HUES48 (cell line): ENCODE measurements around the gene FSCB.
"Not testable (repeated sequence)": the region's sequence is repeated elsewhere in the genome, so short reads cannot be mapped to it uniquely, and the experiment has no call there.

Experiments used
- H3K27ac ChIP-seq: one replicate; pipeline ENCODE4 v1.7.0; 2013; ENCODE audit warnings: low read depth, low read length, inconsistent platforms
- H3K27me3 ChIP-seq: 2 replicates; pipeline ENCODE4 v1.6.1; 2013; ENCODE audit warnings: mild to moderate bottlenecking, low read length; ENCODE audit not compliant: control insufficient read depth, insufficient read depth
- H3K36me3 ChIP-seq: 2 replicates; pipeline ENCODE4 v1.6.1; 2013; ENCODE audit warnings: low read length; ENCODE audit not compliant: control insufficient read depth, insufficient read depth
- H3K4me1 ChIP-seq: 2 replicates; pipeline ENCODE4 v1.6.1; 2013; ENCODE audit warnings: mild to moderate bottlenecking, low read length; ENCODE audit not compliant: control insufficient read depth, insufficient read depth
- H3K4me3 ChIP-seq: 2 replicates; pipeline ENCODE4 v1.5.1; 2013; ENCODE audit warnings: mild to moderate bottlenecking, low read depth, low read length
- H3K9ac ChIP-seq: 2 replicates; pipeline ENCODE4 v1.6.1; 2013; ENCODE audit warnings: mild to moderate bottlenecking, low read depth, low read length, moderate library complexity
- H3K9me3 ChIP-seq: 2 replicates; pipeline ENCODE4 v1.6.1; 2013; ENCODE audit warnings: low read length; ENCODE audit not compliant: control insufficient read depth, insufficient read depth

FSCB gene

GRCh38 chr14:44507183-44507582 lies at the start of gene FSCB:
TSS of gene FSCB (minus strand) at chr14:44507283. CDS start at chr14:44506987, 296 bp downstream.
- no peak within 1 kb of the TSS for H3K4me3 ChIP-seq
- H3K27ac ChIP-seq: no peak within 1 kb of the TSS
- H3K4me1 ChIP-seq: no peaks in the 10 kb centered on the region

GRCh38 chr14:44531658-44532057 lies 24.6 kb upstream of the FSCB start:
- no peak overlapping the region for H3K9ac ChIP-seq
- no peaks in the 10 kb centered on the region for H3K27me3 ChIP-seq
- H3K4me1 ChIP-seq: no peaks in the 10 kb centered on the region
- H3K27ac ChIP-seq: no peak overlapping the region
- H3K36me3 ChIP-seq: no peaks in the 10 kb centered on the region
- H3K4me3 ChIP-seq: no peak overlapping the region
- no peaks in the 10 kb centered on the region for H3K9me3 ChIP-seq

More at GRCh38 chr14:44507183-44507582, at the start of gene FSCB:
- Histone ChIP-seq H3K9me3 (no peaks in the 10 kb centered on the region), H3K36me3 (no peaks in the 10 kb centered on the region), H3K9ac (no peak within 1 kb of the TSS), H3K27me3 (no peaks in the 10 kb centered on the region)

DNA sequence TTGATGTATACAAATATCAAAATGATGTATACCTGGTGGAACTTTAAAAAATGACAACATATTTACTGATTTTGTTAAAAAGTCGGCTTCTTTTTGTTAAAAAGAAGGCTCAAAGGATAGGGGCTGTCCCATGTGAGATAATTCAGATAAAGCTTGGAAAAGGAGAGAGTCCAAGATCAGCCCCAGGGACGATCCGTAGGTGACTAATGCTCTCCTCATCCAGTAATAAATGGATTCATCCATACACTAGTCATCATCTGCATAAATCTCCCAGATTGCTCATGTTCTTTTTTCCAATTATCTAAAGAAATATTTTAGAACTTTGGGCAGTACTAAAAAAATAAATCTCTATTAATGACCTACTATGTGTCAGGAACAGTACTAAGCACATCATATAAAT lies 23.4 kb upstream of the FSCB start:
- H3K9me3 ChIP-seq: no peaks in the 10 kb centered on the region
- no peak overlapping the region for H3K4me3 ChIP-seq
- no peak overlapping the region for H3K27ac ChIP-seq
- H3K4me1 ChIP-seq: no peaks in the 10 kb centered on the region
- no peaks in the 10 kb centered on the region for H3K27me3 ChIP-seq
- H3K9ac ChIP-seq: no peak overlapping the region
- no peaks in the 10 kb centered on the region for H3K36me3 ChIP-seq

GRCh38 chr14:44529026-44529425 lies 21.9 kb upstream of the FSCB start:
- Histone ChIP-seq H3K9me3 (no peaks in the 10 kb centered on the region), H3K27ac (no peak overlapping the region), H3K4me3 (no peak overlapping the region), H3K27me3 (no peaks in the 10 kb centered on the region), H3K36me3 (no peaks in the 10 kb centered on the region), H3K9ac (no peak overlapping the region), H3K4me1 (no peaks in the 10 kb centered on the region)

- H3K4me1 ChIP-seq: no peaks in the 10 kb centered on the region
These were observed 21.1 kb upstream of the FSCB start for GRCh38 chr14:44528180-44528579.

GRCh38 chr14:44525237-44525636 lies 18.2 kb upstream of the FSCB start:
- Histone ChIP-seq H3K4me3 (no peak overlapping the region), H3K27ac (no peak overlapping the region)

More at GRCh38 chr14:44528180-44528579, 21.1 kb upstream of the FSCB start:
- Histone ChIP-seq H3K9ac (no peak overlapping the region), H3K27me3 (no peaks in the 10 kb centered on the region), H3K36me3 (no peaks in the 10 kb centered on the region), H3K4me3 (no peak overlapping the region), H3K9me3 (no peaks in the 10 kb centered on the region), H3K27ac (no peak overlapping the region)

GRCh38 chr14:44515668-44516067 lies 8.6 kb upstream of the FSCB start:
- not testable (repeated sequence) for H3K27me3 ChIP-seq, H3K9me3 ChIP-seq, H3K4me1 ChIP-seq, H3K4me3 ChIP-seq, H3K9ac ChIP-seq, H3K36me3 ChIP-seq, H3K27ac ChIP-seq

More at GRCh38 chr14:44525237-44525636, 18.2 kb upstream of the FSCB start:
- no peak overlapping the region for H3K9ac ChIP-seq
- H3K27me3 ChIP-seq: no peaks in the 10 kb centered on the region
- H3K9me3 ChIP-seq: no peaks in the 10 kb centered on the region
- H3K4me1 ChIP-seq: no peaks in the 10 kb centered on the region
- H3K36me3 ChIP-seq: no peaks in the 10 kb centered on the region

GRCh38 chr14:44508834-44509233 lies 1.8 kb upstream of the FSCB start:
- Histone ChIP-seq H3K9ac (no peak overlapping the region), H3K4me1 (no peaks in the 10 kb centered on the region), H3K27ac (no peak overlapping the region), H3K4me3 (no peak overlapping the region), H3K36me3 (no peaks in the 10 kb centered on the region), H3K27me3 (no peaks in the 10 kb centered on the region), H3K9me3 (no peaks in the 10 kb centered on the region)

GRCh38 chr14:44505588-44505987 lies 1.5 kb downstream of the FSCB start:
- no peak overlapping the region for H3K9ac ChIP-seq

DNA sequence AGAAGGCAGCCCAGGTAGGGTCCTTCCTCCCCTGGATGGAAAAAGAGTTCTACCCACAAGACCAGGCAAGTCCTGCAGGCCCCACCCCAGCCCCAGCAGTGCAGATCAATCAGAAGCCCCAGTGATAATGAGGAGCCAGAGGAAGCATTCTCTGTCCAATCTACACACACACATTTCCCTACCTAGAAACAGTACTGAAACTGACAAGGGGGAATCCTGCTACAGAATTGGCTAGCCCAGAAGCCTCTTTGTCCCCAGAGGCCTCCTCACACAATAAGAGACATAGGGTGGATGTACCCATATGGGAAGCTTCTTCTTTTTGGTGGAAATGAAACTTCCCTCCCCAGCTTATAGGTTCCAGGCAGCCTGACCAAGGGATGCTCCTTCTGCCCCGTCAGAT lies 9.9 kb downstream of the FSCB start:
- 0 out of 2 replicates have a peak, but pooled peaks cover 4% of the 10 kb centered on the region for H3K9me3 ChIP-seq
- H3K27ac ChIP-seq: no peak overlapping the region
- H3K27me3 ChIP-seq: no peaks in the 10 kb centered on the region
- H3K9ac ChIP-seq: no peak overlapping the region
- H3K4me3 ChIP-seq: no peak overlapping the region
- H3K4me1 ChIP-seq: no peaks in the 10 kb centered on the region
- no peaks in the 10 kb centered on the region for H3K36me3 ChIP-seq

More at GRCh38 chr14:44505588-44505987, 1.5 kb downstream of the FSCB start:
- no peak overlapping the region for H3K4me3 ChIP-seq
- no peaks in the 10 kb centered on the region for H3K4me1 ChIP-seq
- H3K27ac ChIP-seq: no peak overlapping the region
- no peaks in the 10 kb centered on the region for H3K36me3 ChIP-seq
- H3K27me3 ChIP-seq: no peaks in the 10 kb centered on the region
- H3K9me3 ChIP-seq: no peaks in the 10 kb centered on the region

GRCh38 chr14:44494137-44494536 lies 12.9 kb downstream of the FSCB start:
- H3K9ac ChIP-seq: no peak overlapping the region
- no peaks in the 10 kb centered on the region for H3K36me3 ChIP-seq
- H3K27me3 ChIP-seq: no peaks in the 10 kb centered on the region
- no peak overlapping the region for H3K27ac ChIP-seq
- 0 out of 2 replicates have a peak, but pooled peaks cover 4% of the 10 kb centered on the region for H3K9me3 ChIP-seq
- no peak overlapping the region for H3K4me3 ChIP-seq
- no peaks in the 10 kb centered on the region for H3K4me1 ChIP-seq

DNA sequence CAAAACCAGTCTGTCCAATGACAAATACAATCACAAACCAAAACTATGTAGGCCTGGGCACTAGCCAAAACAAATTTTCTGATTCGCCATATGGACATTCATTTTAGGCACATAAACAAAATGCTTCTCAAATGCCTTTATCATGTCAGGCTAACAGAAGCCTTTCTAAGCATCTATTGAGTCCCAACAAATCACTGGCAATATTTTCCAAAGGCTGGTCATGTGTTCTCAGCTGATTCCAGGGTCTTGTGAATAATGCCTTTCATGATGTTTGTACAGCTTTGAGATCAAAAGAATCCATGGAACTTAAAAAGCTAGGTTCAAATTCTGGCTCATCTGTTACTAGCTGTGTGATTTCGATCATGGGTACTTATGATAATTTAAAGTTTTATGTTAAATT lies 16.1 kb downstream of the FSCB start:
- no peak overlapping the region for H3K9ac ChIP-seq
- 0 out of 2 replicates have a peak, but pooled peaks cover 4% of the 10 kb centered on the region for H3K9me3 ChIP-seq
- no peak overlapping the region for H3K27ac ChIP-seq
- no peaks in the 10 kb centered on the region for H3K4me1 ChIP-seq
- no peaks in the 10 kb centered on the region for H3K27me3 ChIP-seq
- no peak overlapping the region for H3K4me3 ChIP-seq
- H3K36me3 ChIP-seq: no peaks in the 10 kb centered on the region
